Measurements from ENCODE around the gene CFAP97D2. TPM values are rescaled to one million over a fixed set of nuclear protein-coding genes. Genes with fewer than 3 reads are reported as not detected.
A peak's percentile ranks its signal among the peaks of the same experiment; 100 is the strongest.
"Not testable (repeated sequence)": the region's sequence is repeated elsewhere in the genome, so short reads cannot be mapped to it uniquely, and the experiment has no call there.

Gene CFAP97D2
- total RNA-seq, 6 experiments from 2014 or later = not detected

DNA sequence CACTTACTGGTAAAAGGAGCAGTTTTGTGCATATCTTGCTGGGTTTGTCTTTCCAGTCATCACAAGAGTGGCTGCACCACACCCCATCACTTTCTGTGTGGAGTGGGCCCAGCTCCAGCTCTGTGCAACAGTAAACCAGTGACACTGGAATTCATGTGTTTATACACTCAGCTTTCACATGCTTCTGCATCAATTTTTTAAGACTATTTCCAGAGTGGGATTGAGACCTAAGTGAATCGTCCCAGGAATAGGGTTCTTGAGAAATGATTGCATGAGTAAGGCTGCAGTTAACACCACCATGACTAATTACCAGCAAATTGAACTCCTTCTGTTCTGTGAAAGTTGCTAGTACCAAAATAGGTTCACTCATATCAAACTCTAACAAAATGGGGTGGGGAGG is 5.3 kb upstream of the CFAP97D2 start:
- WGBS (ENCODE audit: insufficient coverage, low coverage, low lambda C conversion rate, missing lambda C conversion rate) = 33% methylated on average over 1 of the region's 1 CpG
- H3K4me3 ChIP-seq = no peak overlapping the region
- DNase-seq (no peak), ATAC-seq (no peak)
- no peaks in the 10 kb centered on the region for H3K4me1 ChIP-seq
- TF ChIP-seq, protein P1, sequence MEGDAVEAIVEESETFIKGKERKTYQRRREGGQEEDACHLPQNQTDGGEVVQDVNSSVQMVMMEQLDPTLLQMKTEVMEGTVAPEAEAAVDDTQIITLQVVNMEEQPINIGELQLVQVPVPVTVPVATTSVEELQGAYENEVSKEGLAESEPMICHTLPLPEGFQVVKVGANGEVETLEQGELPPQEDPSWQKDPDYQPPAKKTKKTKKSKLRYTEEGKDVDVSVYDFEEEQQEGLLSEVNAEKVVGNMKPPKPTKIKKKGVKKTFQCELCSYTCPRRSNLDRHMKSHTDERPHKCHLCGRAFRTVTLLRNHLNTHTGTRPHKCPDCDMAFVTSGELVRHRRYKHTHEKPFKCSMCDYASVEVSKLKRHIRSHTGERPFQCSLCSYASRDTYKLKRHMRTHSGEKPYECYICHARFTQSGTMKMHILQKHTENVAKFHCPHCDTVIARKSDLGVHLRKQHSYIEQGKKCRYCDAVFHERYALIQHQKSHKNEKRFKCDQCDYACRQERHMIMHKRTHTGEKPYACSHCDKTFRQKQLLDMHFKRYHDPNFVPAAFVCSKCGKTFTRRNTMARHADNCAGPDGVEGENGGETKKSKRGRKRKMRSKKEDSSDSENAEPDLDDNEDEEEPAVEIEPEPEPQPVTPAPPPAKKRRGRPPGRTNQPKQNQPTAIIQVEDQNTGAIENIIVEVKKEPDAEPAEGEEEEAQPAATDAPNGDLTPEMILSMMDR (IDR thresholded peaks at IDR 0.05) = no peak
- TF ChIP-seq POLR2A (IDR thresholded peaks at IDR 0.05) = no peak
- intact Hi-C loops (cut with DNase I) = no loop called here
- no peaks in the 10 kb centered on the region for H3K9me3 ChIP-seq
- no peak overlapping the region for H3K27ac ChIP-seq
- no peaks in the 10 kb centered on the region for H3K36me3 ChIP-seq
- H3K27me3 ChIP-seq = no peaks in the 10 kb centered on the region

DNA sequence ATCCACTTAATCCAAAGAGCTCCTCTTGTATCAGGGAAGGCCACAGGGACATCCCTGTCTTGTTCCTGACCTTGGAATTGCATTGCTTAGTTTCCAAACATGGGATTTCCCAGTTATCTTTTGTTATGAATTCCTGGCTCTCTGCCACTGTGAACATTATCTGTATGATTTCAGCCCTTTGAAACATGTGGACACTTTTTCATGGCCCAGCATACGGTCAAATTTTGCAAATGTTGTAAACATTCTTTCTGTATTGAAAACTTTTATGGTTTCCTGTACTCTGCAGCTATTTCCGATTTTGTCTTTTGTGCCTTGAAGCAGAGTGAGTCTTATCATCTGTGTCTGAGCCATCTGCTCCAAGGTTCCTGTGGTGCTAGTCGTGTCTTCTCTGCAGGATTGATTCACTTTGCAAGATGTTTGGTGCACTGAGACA is 4.5 kb upstream of the CFAP97D2 start:
- WGBS (ENCODE audit: insufficient coverage, low coverage, low lambda C conversion rate, missing lambda C conversion rate) = 56% methylated on average over 3 of the region's 3 CpGs
- intact Hi-C loops (cut with DNase I) = no loop called here
- H3K4me1 ChIP-seq = no peaks in the 10 kb centered on the region
- H3K36me3 ChIP-seq = no peaks in the 10 kb centered on the region
- no peak overlapping the region for H3K27ac ChIP-seq
- no peaks in the 10 kb centered on the region for H3K27me3 ChIP-seq
- ATAC-seq (peak in 3 of 4 donors; percentile 59 to 81 (median 61)), DNase-seq (no peak)
- no peaks in the 10 kb centered on the region for H3K9me3 ChIP-seq
- TF ChIP-seq, protein P1 (IDR thresholded peaks at IDR 0.05) = no peak
- no peak for TF ChIP-seq POLR2A (IDR thresholded peaks at IDR 0.05)
- no peak overlapping the region for H3K4me3 ChIP-seq

DNA sequence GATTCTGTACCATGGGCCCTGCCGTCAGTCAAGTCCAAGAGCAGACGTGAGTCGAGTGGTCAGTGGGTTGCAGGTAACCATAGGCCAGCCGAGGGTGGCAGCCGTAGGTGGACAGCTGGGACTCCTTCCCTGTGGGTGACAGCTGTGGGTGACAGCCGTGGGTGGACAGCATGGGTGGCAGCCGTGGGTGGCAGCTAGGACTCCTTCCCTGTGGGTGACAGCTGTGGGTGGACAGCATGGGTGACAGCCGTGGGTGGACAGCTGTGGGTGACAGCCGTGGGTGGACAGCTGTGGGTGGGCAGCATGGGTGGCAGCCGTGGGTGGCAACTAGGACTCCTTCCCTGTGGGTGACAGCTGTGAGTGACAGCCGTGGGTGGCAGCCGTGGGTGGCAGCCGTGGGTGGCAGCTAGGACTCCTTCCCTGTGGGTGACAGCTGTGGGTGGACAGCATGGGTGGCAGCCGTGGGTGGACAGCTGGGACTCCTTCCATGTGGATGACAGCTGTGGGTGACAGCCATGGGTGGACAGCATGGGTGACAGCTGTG is 2.6 kb upstream of the CFAP97D2 start:
- H3K4me3 ChIP-seq = not testable (repeated sequence)
- no CpG with 5 or more reads among the region's 14 CpGs for WGBS (ENCODE audit: insufficient coverage, low coverage, low lambda C conversion rate, missing lambda C conversion rate)

DNA sequence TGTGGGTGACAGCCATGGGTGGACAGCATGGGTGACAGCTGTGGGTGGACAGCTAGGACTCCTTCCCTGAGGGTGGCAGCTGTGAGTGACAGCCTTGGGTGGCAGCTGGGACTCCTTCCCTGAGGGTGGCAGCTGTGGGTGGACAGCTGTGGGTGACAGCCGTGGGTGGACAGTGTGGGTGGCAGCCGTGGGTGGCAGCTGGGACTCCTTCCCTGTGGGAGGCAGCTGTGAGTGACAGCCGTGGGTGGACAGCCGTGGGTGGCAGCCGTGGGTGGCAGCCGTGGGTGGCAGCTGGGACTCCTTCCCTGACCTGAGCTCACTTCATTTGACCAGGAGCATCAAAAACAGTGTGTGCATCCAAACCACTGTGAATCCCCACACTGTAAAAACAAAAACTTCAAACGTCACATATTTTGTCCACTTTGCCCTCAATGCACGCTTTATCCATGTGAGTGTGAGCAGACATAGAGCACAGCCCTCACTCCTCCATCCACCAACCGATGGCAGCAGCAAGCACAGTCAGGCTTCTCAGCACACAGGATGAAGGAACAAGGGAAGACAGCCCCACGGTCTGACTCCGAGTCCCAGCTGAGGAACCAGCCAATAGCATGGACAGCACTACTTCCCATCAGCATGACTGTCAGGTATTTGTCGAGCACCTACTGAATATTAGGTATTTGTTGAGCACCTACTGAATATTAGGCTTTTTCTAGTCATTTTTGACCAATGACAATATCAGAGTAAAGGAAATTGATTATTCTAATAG is 1.6 kb upstream of the CFAP97D2 start:
- 33% methylated on average over 6 of the region's 12 CpGs for WGBS (ENCODE audit: insufficient coverage, low coverage, low lambda C conversion rate, missing lambda C conversion rate)
- no peaks in the 10 kb centered on the region for H3K36me3 ChIP-seq
- peak in 1 of 4 donors; percentile 13 for ATAC-seq
- no peaks in the 10 kb centered on the region for H3K9me3 ChIP-seq
- no peaks in the 10 kb centered on the region for H3K27me3 ChIP-seq
- DNase-seq = no peak
- no peak overlapping the region for H3K4me3 ChIP-seq
- TF ChIP-seq, protein P1 (IDR thresholded peaks at IDR 0.05) = no peak
- H3K27ac ChIP-seq = no peak overlapping the region
- no peaks in the 10 kb centered on the region for H3K4me1 ChIP-seq
- intact Hi-C loops (cut with DNase I) = no loop called here

More for the DNA sequence above, 2.6 kb upstream of the CFAP97D2 start:
- H3K4me1 ChIP-seq; DNase-seq; intact Hi-C loops (cut with DNase I); H3K27ac ChIP-seq; H3K9me3 ChIP-seq; ATAC-seq; H3K36me3 ChIP-seq; H3K27me3 ChIP-seq: not testable (repeated sequence)

DNA sequence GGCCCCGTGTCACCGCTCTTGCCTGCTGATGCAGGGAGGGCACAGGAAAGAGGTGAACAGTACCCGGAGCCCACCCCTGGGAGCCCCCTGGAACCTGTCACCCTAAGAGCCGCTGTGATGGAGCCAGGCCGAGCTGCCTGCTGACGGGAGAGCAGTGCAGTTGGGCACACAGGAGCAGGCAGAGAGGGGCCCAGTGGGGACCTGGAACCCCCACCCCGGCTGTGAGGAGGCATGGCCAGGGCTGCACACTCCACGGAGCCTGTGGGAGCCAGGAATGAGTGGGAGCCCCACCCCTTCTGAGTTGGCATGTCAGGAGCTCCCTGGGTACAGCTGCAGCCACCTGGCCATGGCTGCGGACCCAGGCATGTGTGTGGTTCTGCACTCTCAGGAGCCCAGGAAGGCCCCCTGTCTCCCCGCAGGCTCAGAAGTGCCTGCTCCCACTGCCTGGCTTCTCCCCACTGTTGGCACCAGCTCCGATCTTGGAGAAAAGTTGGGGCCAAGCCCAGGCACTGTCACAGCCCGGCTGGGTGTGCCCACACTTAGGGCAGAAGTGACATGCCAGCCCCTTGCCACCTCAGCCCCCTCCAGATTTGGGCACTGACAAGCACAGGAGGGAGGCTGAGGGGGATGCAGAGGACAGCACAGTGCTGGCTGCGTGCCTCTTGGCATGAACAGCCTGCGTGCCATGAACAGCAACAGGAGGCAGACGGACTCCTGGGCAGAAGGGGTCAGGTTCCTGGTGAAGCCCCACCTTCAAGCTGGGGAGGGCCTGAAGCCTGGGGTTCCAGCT is 6.3 kb downstream of the CFAP97D2 start:
- TF ChIP-seq, protein P1 (IDR thresholded peaks at IDR 0.05) = no peak
- TF ChIP-seq POLR2A (IDR thresholded peaks at IDR 0.05) = no peak
- intact Hi-C loops (cut with DNase I) = no loop called here
- no CpG with 5 or more reads among the region's 15 CpGs for WGBS (ENCODE audit: insufficient coverage, low coverage, low lambda C conversion rate, missing lambda C conversion rate)
- no peak overlapping the region for H3K27ac ChIP-seq
- H3K36me3 ChIP-seq = no peaks in the 10 kb centered on the region
- peak in 1 of 4 donors; percentile 28 for ATAC-seq
- no peaks in the 10 kb centered on the region for H3K27me3 ChIP-seq
- no peak for DNase-seq
- no peak overlapping the region for H3K4me3 ChIP-seq
- H3K9me3 ChIP-seq = peaks cover 0 to under 1% (median 0%) of the 10 kb centered on the region in 4 donors
- no peaks in the 10 kb centered on the region for H3K4me1 ChIP-seq

Data from right lobe of liver (tissue), 6 donors.